ENCODE measurements around the gene TIAM2.

TIAM2 gene

DNA sequence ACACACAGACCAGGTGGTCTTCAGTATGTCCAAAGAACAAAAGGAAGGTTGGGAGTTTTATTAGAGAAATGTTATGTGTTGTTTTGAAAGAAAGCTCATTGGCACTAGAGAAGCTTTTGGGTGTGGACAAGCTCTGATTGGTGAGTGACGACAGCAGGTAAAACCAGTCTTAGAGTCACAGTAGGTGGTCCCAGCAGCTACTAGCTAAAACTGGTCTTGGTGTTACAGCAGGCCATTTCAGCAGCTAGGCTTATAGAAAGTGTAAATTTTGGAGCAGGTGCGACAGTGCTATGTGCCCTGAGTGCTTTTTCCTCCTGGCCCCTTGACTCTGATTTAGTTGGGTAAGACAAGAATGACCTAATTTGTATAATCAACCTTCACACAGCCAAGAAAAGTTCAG is 272.3 kb downstream of the TIAM2 start:
- DNase-seq, result no peak

DNA sequence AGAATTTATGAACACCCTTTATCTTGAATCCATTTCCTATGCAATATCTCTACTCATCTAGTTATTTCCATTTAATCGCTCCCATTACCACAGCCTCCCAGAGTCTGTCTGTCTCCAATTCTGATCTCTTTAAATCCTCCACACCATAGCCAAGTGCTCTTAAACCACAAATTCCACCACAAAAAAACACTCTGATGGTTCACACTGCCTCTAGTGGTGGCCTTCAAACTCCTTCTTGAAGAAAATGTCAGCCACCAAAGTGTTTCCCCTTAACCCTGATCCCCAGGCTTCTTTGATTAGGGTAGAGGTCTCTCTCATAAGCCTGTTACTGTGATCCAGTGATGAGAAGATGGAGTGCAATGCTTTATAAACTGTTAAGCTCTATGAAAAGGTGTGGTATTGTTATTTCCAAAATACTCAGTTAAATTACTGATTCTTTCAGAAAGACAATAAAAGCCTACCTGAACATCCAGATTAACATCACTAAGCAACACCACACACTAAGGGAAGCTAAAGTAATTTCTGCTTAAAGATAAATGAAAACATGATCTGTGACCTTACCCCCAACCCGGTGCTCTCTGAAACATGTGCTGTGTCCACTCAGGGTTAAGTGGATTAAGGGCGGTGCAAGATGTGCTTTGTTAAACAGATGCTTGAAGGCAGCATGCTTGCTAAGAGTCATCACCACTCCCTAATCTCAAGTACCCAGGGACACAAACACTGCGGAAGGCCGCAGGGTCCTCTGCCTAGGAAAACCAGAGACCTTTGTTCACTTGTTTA is 273.2 kb downstream of the TIAM2 start:
- peak; percentile 12 for DNase-seq

DNA sequence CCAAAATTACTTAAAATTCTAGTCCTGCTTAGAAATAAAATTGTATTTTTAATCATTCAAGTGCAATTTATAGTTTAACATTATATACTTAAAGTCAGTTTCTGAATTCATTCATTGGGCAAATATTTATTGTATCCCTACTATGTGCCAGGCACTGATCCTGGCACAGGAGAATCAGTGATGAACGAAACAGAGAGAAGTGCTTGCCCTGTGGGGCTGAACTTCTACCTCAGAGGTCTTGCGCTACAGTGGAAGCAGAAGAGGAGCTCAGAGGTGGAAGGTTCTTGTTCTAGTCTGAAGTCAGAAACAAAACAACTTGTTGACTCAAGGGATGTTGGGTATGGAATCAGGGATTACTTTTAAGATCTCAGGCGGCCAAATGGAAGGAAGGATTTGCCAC is 274.6 kb downstream of the TIAM2 start:
- no peak for DNase-seq

GRCh38 chr6:155270561-155271091 is 275.5 kb downstream of the TIAM2 start:
- DNase-seq, result no peak

- DNase-seq, result no peak
These were observed 276.0 kb downstream of the TIAM2 start for GRCh38 chr6:155271145-155271544.

- DNase-seq, result no peak
These were observed 277.5 kb downstream of the TIAM2 start for GRCh38 chr6:155272353-155273232.

DNA sequence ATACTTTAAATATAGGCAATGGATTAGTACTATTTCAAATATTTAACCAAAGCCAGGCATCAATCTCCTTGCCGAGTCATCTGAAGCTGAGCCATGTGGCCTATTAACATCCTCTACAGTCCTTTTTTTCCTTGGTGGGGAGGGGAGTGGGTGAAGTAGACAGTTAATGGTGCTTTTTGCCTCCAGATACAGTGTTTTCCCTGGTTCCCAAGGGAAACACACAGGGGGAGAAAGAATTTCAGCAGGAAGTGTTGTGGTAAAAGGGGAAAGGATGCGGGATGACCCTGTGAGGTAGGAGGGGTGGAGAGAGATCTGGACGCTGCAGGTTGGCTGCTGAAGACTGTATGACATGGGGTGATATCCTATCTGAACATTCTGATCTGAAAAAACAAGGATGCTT is 278.3 kb downstream of the TIAM2 start:
- no peak for DNase-seq

GRCh38 chr6:155274106-155274505 is 279.0 kb downstream of the TIAM2 start:
- no peak for DNase-seq

- no peak for DNase-seq
These were observed 279.4 kb downstream of the TIAM2 start for GRCh38 chr6:155274533-155274932.

DNA sequence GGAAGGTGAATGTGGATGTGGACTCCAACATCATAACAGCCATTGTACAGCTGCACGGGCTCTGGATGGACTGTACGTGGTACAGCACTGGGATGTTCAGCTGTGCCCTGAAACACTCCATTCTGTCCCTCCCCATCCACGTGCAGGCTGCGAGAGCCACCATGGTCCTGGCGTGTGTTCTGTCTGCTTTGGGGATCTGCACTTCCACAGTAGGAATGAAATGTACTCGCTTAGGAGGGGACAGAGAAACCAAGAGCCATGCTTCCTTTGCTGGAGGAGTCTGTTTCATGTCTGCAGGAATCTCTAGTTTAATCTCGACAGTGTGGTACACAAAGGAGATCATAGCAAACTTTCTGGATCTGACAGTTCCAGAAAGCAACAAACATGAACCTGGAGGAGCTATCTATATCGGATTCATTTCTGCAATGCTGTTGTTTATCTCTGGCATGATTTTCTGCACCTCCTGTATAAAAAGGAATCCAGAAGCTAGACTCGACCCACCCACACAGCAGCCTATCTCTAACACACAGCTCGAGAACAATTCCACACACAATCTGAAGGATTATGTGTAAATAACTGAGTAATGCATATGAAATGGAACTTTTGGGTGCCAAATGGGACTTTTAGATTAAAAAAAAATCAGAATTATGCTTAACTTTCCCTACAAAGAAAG is 280.8 kb downstream of the TIAM2 start:
- DNase-seq, result no peak

DNA sequence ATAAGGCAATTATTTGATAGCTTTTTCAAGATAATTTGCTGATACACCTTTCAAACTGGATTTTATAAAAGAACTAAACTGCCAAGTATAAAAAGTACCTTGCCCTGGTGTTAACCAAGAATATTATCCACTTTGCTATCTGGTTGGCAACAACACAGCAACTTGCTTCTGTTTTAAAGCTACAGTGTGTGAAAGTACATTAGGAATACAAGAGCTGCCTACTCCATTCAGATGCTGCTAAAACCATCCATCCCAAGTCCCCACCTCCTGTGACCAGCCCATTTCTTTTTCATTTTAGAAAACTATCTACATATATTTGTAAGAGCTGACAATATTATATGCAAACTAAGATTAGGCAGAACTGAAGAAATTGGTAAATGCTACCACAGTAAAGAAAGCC is 281.5 kb downstream of the TIAM2 start:
- DNase-seq, result no peak

- no peak for DNase-seq
These were observed 283.4 kb downstream of the TIAM2 start for GRCh38 chr6:155278319-155279049.

- no peak for DNase-seq
These were observed 289.7 kb downstream of the TIAM2 start for GRCh38 chr6:155284775-155285174.

GRCh38 chr6:155287762-155288161 is 292.6 kb downstream of the TIAM2 start:
- no peak for DNase-seq

- no peak for DNase-seq
These were observed 295.4 kb downstream of the TIAM2 start for GRCh38 chr6:155290491-155290890.

- DNase-seq, result no peak
These were observed 296.2 kb downstream of the TIAM2 start for GRCh38 chr6:155291291-155291690.

DNA sequence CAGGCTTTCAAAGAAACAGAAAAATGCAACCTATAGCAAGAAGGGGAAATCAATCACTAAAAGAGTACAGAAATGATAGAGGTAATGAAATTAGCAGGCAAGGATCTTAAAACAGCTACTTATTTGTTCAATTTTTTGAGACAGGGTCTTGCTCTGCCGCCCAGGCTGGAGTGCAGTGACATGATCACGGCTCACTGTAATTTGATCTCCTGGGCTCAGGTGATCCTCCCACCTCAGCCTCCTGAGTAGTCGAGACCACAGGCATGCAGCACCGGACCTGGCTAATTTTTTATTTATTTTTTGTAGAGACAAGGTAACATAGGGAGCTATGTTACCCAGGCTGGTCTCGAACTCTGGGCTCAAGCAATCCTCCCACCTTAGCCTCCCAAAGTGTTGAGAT is 297.6 kb downstream of the TIAM2 start:
- no peak for DNase-seq

GRCh38 chr6:155297669-155298068 is 302.6 kb downstream of the TIAM2 start:
- no peak for DNase-seq

GRCh38 chr6:155301867-155302266 is 306.8 kb downstream of the TIAM2 start:
- DNase-seq, result no peak

- no peak for DNase-seq
These were observed 308.3 kb downstream of the TIAM2 start for GRCh38 chr6:155303361-155303870.

GRCh38 chr6:155306958-155307357 is 311.8 kb downstream of the TIAM2 start:
- no peak for DNase-seq
